SK-N-SH (cell line): ENCODE data around the gene MAPKAP1.
A peak's percentile ranks its signal among the peaks of the same experiment; 100 is the strongest.

Experiments
- CTCF ChIP-seq: fragments of 200-600 bp; sonication (generic); IDR thresholded peaks from 2 replicates; pipeline ENCODE4 v1.6.1; 2017; ENCODE audit warnings: antibody characterized with exemption, mild to moderate bottlenecking, moderate library complexity
- FOXM1 ChIP-seq: IDR thresholded peaks from 2 replicates; pipeline ENCODE4 v1.4.0; 2012; ENCODE audit warnings: low read depth, mild to moderate bottlenecking
- JUND ChIP-seq: IDR thresholded peaks from 2 replicates; pipeline ENCODE4 v1.4.0; 2012
- POLR2AphosphoS5 ChIP-seq: IDR thresholded peaks from 2 replicates; pipeline ENCODE4 v1.6.1; 2012; ENCODE audit warnings: low read depth, low read length
- RAD21 ChIP-seq: IDR thresholded peaks from 2 replicates; pipeline ENCODE4 v1.6.1; 2012; ENCODE audit warnings: mild to moderate bottlenecking, low read length
- TAF1 ChIP-seq: IDR thresholded peaks from 2 replicates; pipeline ENCODE4 v1.6.1; 2012; ENCODE audit warnings: low read depth, mild to moderate bottlenecking, low read length, moderate library complexity, borderline replicate concordance
- USF1 ChIP-seq: IDR thresholded peaks from 2 replicates; pipeline ENCODE4 v1.4.0; 2012; ENCODE audit warnings: low read depth, borderline replicate concordance

- TF ChIP-seq USF1, result no peak
- no peak for TF ChIP-seq CTCF
- peak; percentile 59; the same call in 1 of the 2 replicates for TF ChIP-seq POLR2AphosphoS5
- no peak for TF ChIP-seq TAF1
- TF ChIP-seq RAD21, result no peak
- no peak for TF ChIP-seq JUND
- TF ChIP-seq FOXM1, result no peak
These were observed 157.5 kb downstream of the MAPKAP1 start for GRCh38 chr9:125549465-125549871.
